ENCODE results near the gene FAM83D.

The FAM83D gene

DNA sequence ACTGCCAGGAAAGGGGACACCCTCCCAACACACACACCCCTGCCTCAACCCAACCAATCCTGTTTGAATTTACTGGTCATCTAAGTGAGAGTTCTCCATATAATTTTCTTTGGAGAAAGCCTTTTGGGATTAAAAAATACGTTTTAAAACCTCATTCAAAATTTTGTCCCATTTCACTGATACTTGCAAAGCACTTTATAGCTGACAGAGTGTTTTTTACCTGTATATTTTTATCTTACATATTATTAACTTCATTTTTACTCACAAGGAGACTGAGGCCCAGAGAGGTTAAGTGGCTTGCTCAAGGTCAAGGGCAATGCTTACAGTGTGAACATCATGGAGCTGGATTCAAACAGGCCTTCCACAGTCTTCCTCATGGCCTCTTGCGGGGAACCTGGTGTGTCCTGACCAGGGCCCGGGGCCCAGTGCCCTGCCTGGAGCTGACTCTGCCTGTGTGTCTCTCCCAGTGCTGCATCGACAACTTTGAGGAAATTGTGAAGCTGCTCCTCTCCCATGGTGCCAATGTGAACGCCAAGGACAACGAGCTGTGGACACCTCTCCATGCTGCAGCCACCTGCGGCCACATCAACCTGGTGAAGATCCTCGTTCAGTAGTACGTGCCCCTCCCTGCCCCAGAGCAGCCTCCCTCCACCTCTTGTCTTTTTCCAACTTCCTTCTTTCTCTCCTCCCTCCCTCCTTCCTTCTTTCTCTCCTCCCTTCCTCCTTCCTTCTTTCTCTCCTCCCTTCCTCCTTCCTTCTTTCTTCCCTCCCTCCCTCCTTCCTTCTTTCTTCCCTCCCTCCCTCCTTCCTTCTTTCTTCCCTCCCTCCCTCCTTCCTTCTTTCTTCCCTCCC, 30.9 kb upstream of the FAM83D start:
- Histone ChIP-seq H3K27ac (ENCODE audit: insufficient read depth in 1 of 2, low read depth in 1 of 2, low read length in 2 of 2, poor library complexity in 1 of 2, severe bottlenecking in 2 of 2) (no peak overlapping the region), H3K4me1 (ENCODE audit: control extremely low read depth in 1 of 4, control insufficient read depth in 4 of 4, insufficient read depth in 4 of 4, low read length in 3 of 4) (peaks cover 0 to 9% (median 3%) of the 10 kb centered on the region in 4 experiments), H3K36me3 (ENCODE audit: control insufficient read depth in 4 of 4, insufficient read depth in 4 of 4, low read length in 3 of 4) (peaks cover 0 to 3% (median 0%) of the 10 kb centered on the region in 4 experiments), H3K4me3 (ENCODE audit: control insufficient read depth in 1 of 7, extremely low read depth in 1 of 7, insufficient read depth in 4 of 7, low read depth in 2 of 7, low read length in 6 of 7) (no peak overlapping the region), H3K27me3 (replicated peaks in 2 of 5; ENCODE audit: control insufficient read depth in 4 of 5, insufficient read depth in 5 of 5, low read length in 4 of 5) (no peaks in the 10 kb centered on the region), H3K9me3 (ENCODE audit: control extremely low read depth in 1 of 5, control insufficient read depth in 4 of 5, insufficient read depth in 2 of 5, low read depth in 1 of 5, low read length in 4 of 5) (no peaks in the 10 kb centered on the region)
- POLR2A ChIA-PET: interaction anchor here (0.6 kb wide), 1 partner anchor 131 kb away, joined by 3 read pairs; no protein-coding TSS in a partner anchor
- CTCF ChIA-PET: interaction anchor here (0.8 to 1.8 kb wide), 9 partner anchors 10 to 88 kb away, joined by 3 to 8 read pairs (median 4); no protein-coding TSS in a partner anchor
- no peak for DNase-seq
- WGBS (ENCODE audit: insufficient coverage): 94% methylated on average over 8 of the region's 9 CpGs

DNA sequence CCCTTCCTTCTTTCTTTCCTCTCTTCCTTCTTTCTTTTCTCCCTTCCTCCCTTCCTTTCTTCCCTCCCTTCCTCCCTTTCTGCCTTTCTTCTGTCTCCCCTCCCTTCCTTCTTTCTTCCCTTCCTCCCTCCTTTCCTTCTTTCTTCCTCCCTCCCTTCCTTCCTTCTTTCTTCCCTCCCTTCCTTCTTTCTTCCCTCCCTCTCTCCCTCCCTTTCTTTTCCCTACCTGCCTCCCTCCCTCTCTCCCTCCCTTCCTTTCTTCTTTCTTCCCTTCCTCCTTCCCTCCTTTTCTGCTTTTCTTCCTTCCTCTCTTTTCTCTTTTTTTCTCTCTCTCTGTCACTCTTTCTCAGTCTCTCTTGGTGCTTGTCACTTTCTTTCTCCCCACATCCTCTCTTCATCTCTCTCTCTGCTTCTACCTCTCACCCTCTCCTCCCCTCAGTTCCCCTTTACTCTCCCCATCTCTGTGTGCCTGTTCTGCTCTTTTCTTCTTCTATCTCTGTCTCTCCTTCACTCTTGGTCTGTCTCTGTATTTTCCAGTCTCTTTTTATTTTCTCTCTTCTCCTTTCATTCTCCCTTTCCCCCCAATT, 30.1 kb upstream of the FAM83D start:
- DNase-seq: no peak
- POLR2A ChIA-PET: no interaction called here
- no peak overlapping the region for H3K27ac ChIP-seq (ENCODE audit: insufficient read depth in 1 of 2, low read depth in 1 of 2, low read length in 2 of 2, poor library complexity in 1 of 2, severe bottlenecking in 2 of 2)
- no peaks in the 10 kb centered on the region for H3K27me3 ChIP-seq (replicated peaks in 2 of 5; ENCODE audit: control insufficient read depth in 4 of 5, insufficient read depth in 5 of 5, low read length in 4 of 5)
- H3K36me3 ChIP-seq (ENCODE audit: control insufficient read depth in 4 of 4, insufficient read depth in 4 of 4, low read length in 3 of 4): peaks cover 0 to 6% (median 0%) of the 10 kb centered on the region in 4 experiments
- CTCF ChIA-PET: interaction anchor here (1.3 to 1.8 kb wide), 2 partner anchors 16 to 56 kb away, joined by 6 to 8 read pairs; no protein-coding TSS in a partner anchor
- no peaks in the 10 kb centered on the region for H3K9me3 ChIP-seq (ENCODE audit: control extremely low read depth in 1 of 5, control insufficient read depth in 4 of 5, insufficient read depth in 2 of 5, low read depth in 1 of 5, low read length in 4 of 5)
- peaks cover 0 to 9% (median 8%) of the 10 kb centered on the region in 4 experiments for H3K4me1 ChIP-seq (ENCODE audit: control extremely low read depth in 1 of 4, control insufficient read depth in 4 of 4, insufficient read depth in 4 of 4, low read length in 3 of 4)
- no peak overlapping the region for H3K4me3 ChIP-seq (ENCODE audit: control insufficient read depth in 1 of 7, extremely low read depth in 1 of 7, insufficient read depth in 4 of 7, low read depth in 2 of 7, low read length in 6 of 7)

DNA sequence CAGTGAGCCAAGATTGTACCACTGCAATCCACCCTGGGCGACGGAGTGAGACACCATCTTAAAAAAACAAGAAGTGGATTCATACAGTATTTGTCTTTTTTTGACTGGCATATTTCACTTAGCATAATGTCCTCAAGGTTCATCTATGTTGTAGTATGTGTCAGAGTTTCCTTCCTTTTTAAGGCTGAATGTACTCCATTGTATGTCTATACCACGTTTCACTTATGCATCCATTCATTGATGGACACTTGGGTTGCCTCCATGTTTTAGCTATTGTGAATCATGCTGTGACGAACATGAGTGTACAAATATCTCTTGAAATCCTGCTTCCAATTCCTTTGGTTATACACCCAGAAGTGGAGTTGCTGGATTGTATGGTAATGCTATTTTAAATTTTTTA, 28.9 kb upstream of the FAM83D start:
- CTCF ChIA-PET: interaction anchor here (1.2 kb wide), 1 partner anchor 56 kb away, joined by 3 read pairs; no protein-coding TSS in a partner anchor
- H3K27me3 ChIP-seq (replicated peaks in 2 of 5; ENCODE audit: control insufficient read depth in 4 of 5, insufficient read depth in 5 of 5, low read length in 4 of 5): no peaks in the 10 kb centered on the region
- peaks cover 0 to 10% (median 0%) of the 10 kb centered on the region in 4 experiments for H3K36me3 ChIP-seq (ENCODE audit: control insufficient read depth in 4 of 4, insufficient read depth in 4 of 4, low read length in 3 of 4)
- H3K9me3 ChIP-seq (ENCODE audit: control extremely low read depth in 1 of 5, control insufficient read depth in 4 of 5, insufficient read depth in 2 of 5, low read depth in 1 of 5, low read length in 4 of 5): no peaks in the 10 kb centered on the region
- no CpG with 5 or more reads among the region's 4 CpGs for WGBS (ENCODE audit: insufficient coverage)
- DNase-seq: no peak
- H3K27ac ChIP-seq (ENCODE audit: insufficient read depth in 1 of 2, low read depth in 1 of 2, low read length in 2 of 2, poor library complexity in 1 of 2, severe bottlenecking in 2 of 2): no peak overlapping the region
- no peak overlapping the region for H3K4me3 ChIP-seq (ENCODE audit: control insufficient read depth in 1 of 7, extremely low read depth in 1 of 7, insufficient read depth in 4 of 7, low read depth in 2 of 7, low read length in 6 of 7)
- peaks cover 0 to 9% (median 7%) of the 10 kb centered on the region in 4 experiments for H3K4me1 ChIP-seq (ENCODE audit: control extremely low read depth in 1 of 4, control insufficient read depth in 4 of 4, insufficient read depth in 4 of 4, low read length in 3 of 4)
- POLR2A ChIA-PET: no interaction called here

DNA sequence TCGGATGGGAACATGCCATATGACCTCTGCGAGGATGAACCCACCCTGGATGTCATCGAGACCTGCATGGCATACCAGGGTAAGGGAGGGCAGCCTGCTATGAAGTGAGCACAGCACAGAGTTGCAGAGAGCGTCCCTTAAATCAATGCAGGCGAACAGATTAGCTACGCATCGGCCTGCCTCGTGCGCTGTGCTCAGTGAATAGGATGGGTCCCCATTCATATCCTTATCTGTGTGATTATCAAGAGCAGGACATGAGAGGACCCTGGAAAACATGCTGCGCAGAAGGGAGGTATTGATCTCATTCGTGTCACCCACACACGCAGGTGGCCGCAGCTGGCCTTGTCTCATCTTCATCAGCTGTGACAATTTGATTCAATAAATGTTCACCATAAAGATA, 25.6 kb upstream of the FAM83D start:
- ChIA-PET POLR2A (no interaction called here), CTCF (interaction anchor here (1.5 kb wide), 1 partner anchor 11 kb away, joined by 4 read pairs; no protein-coding TSS in a partner anchor)
- H3K27ac ChIP-seq (ENCODE audit: insufficient read depth in 1 of 2, low read depth in 1 of 2, low read length in 2 of 2, poor library complexity in 1 of 2, severe bottlenecking in 2 of 2): no peak overlapping the region
- 97% methylated on average over 9 of the region's 13 CpGs for WGBS (ENCODE audit: insufficient coverage)
- no peak for DNase-seq
- peaks cover 0 to 9% (median 2%) of the 10 kb centered on the region in 4 experiments for H3K4me1 ChIP-seq (ENCODE audit: control extremely low read depth in 1 of 4, control insufficient read depth in 4 of 4, insufficient read depth in 4 of 4, low read length in 3 of 4)
- no peaks in the 10 kb centered on the region for H3K27me3 ChIP-seq (replicated peaks in 2 of 5; ENCODE audit: control insufficient read depth in 4 of 5, insufficient read depth in 5 of 5, low read length in 4 of 5)
- no peak overlapping the region for H3K4me3 ChIP-seq (ENCODE audit: control insufficient read depth in 1 of 7, extremely low read depth in 1 of 7, insufficient read depth in 4 of 7, low read depth in 2 of 7, low read length in 6 of 7)
- H3K9me3 ChIP-seq (ENCODE audit: control extremely low read depth in 1 of 5, control insufficient read depth in 4 of 5, insufficient read depth in 2 of 5, low read depth in 1 of 5, low read length in 4 of 5): peaks cover 0 to 10% (median 0%) of the 10 kb centered on the region in 5 experiments
- H3K36me3 ChIP-seq (ENCODE audit: control insufficient read depth in 4 of 4, insufficient read depth in 4 of 4, low read length in 3 of 4): peaks cover 4 to 38% (median 7%) of the 10 kb centered on the region in 4 experiments

DNA sequence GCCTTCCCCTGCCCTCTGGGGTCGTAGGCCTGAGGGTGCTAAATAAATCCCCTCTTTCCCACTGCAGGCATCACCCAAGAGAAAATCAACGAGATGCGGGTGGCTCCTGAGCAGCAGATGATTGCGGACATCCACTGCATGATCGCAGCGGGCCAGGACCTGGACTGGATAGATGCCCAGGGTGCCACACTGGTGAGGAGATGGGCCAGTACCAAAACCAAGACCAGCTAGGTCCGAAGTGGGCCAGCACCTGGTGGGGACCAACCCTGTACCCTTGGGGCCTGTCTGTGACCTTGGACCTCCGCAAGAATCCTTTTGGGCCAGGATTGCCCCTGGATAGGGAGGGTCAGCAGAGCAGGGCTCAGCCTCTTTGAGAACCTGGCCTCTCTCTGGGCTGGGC, 23.6 kb upstream of the FAM83D start:
- Histone ChIP-seq H3K4me3 (ENCODE audit: control insufficient read depth in 1 of 7, extremely low read depth in 1 of 7, insufficient read depth in 4 of 7, low read depth in 2 of 7, low read length in 6 of 7) (no peak overlapping the region), H3K27ac (ENCODE audit: insufficient read depth in 1 of 2, low read depth in 1 of 2, low read length in 2 of 2, poor library complexity in 1 of 2, severe bottlenecking in 2 of 2) (no peak overlapping the region), H3K9me3 (ENCODE audit: control extremely low read depth in 1 of 5, control insufficient read depth in 4 of 5, insufficient read depth in 2 of 5, low read depth in 1 of 5, low read length in 4 of 5) (peaks cover 0 to 10% (median 0%) of the 10 kb centered on the region in 5 experiments), H3K27me3 (replicated peaks in 2 of 5; ENCODE audit: control insufficient read depth in 4 of 5, insufficient read depth in 5 of 5, low read length in 4 of 5) (no peaks in the 10 kb centered on the region), H3K36me3 (ENCODE audit: control insufficient read depth in 4 of 4, insufficient read depth in 4 of 4, low read length in 3 of 4) (peaks cover 4 to 45% (median 11%) of the 10 kb centered on the region in 4 experiments), H3K4me1 (ENCODE audit: control extremely low read depth in 1 of 4, control insufficient read depth in 4 of 4, insufficient read depth in 4 of 4, low read length in 3 of 4) (peaks cover 0 to 9% (median 2%) of the 10 kb centered on the region in 4 experiments)
- ChIA-PET POLR2A (no interaction called here), CTCF (interaction anchor here (0.8 kb wide), 1 partner anchor 10 kb away, joined by 3 read pairs; no protein-coding TSS in a partner anchor)
- DNase-seq: no peak
- WGBS (ENCODE audit: insufficient coverage): 99% methylated on average over 8 of the region's 8 CpGs

DNA sequence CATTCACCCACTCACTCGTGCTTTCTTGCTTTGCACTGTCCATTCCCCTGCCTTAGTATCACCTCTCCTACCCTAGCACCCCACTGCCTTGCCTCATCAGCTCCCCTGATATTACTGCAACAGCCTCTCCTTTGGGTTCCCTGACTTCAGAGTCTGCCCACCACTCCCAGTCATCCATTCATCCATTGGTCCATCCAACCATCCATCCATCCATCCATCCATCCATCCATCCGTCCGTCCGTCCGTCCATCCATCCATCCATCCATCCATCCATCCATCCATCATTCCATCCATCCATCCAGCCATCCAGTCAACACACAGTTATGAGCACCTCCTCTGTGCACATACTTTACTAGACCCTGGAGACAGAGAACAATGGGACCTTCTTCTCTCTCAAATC, 22.9 kb upstream of the FAM83D start:
- Histone ChIP-seq H3K4me3 (ENCODE audit: control insufficient read depth in 1 of 7, extremely low read depth in 1 of 7, insufficient read depth in 4 of 7, low read depth in 2 of 7, low read length in 6 of 7) (no peak overlapping the region), H3K27me3 (replicated peaks in 2 of 5; ENCODE audit: control insufficient read depth in 4 of 5, insufficient read depth in 5 of 5, low read length in 4 of 5) (no peaks in the 10 kb centered on the region), H3K9me3 (ENCODE audit: control extremely low read depth in 1 of 5, control insufficient read depth in 4 of 5, insufficient read depth in 2 of 5, low read depth in 1 of 5, low read length in 4 of 5) (peaks cover 0 to 10% (median 0%) of the 10 kb centered on the region in 5 experiments), H3K27ac (ENCODE audit: insufficient read depth in 1 of 2, low read depth in 1 of 2, low read length in 2 of 2, poor library complexity in 1 of 2, severe bottlenecking in 2 of 2) (no peak overlapping the region), H3K4me1 (ENCODE audit: control extremely low read depth in 1 of 4, control insufficient read depth in 4 of 4, insufficient read depth in 4 of 4, low read length in 3 of 4) (peaks cover 0 to 9% (median 2%) of the 10 kb centered on the region in 4 experiments), H3K36me3 (ENCODE audit: control insufficient read depth in 4 of 4, insufficient read depth in 4 of 4, low read length in 3 of 4) (peaks cover 4 to 52% (median 15%) of the 10 kb centered on the region in 4 experiments)
- ChIA-PET CTCF (interaction anchor here (1.3 to 1.5 kb wide), 2 partner anchors 11 to 12 kb away, joined by 3 to 5 read pairs; no protein-coding TSS in a partner anchor), POLR2A (no interaction called here)
- WGBS (ENCODE audit: insufficient coverage): 50% methylated on average over 2 of the region's 5 CpGs
- DNase-seq: no peak
